ENCODE measurements around the gene GPBAR1. TPM values are rescaled to one million over a fixed set of nuclear protein-coding genes. Genes with fewer than 3 reads are reported as not detected.

GPBAR1 gene
- total and polyA plus RNA-seq, 2 of the 8 experiments (the other 6 are each of a cell fraction or from before 2014, with no cell fraction given) = 0.32 to 0.59 TPM

DNA sequence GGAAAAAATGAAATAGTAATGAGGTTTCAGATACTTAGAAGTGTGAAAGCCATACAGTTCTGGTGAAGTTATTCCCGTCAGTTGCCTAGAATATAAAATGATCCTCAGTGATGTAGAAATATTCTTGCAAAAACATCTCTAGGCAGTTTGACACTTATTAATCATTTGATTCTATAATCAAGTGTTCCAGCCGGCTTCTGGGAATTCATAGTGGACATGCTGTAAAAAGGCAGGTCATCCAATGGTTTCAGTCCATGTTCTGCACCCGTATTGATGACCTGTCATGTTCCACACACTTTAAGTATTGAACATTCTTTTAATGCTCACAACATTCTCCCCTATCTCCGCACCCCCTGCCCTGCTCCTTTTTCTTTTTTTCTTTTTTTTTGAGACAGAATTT lies 24.0 kb upstream of the GPBAR1 start:
- no peak overlapping the region for H3K4me2 ChIP-seq (ENCODE audit: insufficient read depth in 1 of 2, low read depth in 2 of 2, low read length in 2 of 2)
- 92% methylated on average over 4 of the region's 4 CpGs; no CpG with 5 or more reads in 1 of the 2 experiments for WGBS, 2 experiments (ENCODE audit: extremely low coverage in 1 of 2, insufficient coverage in 1 of 2, insufficient read length in 1 of 2, insufficient replicate concordance in 2 of 2, low coverage in 1 of 2, low lambda C conversion rate in 2 of 2, missing lambda C conversion rate in 1 of 2)
- H3K18ac ChIP-seq (ENCODE audit: extremely low read depth, low read length) = no peak overlapping the region
- no peak overlapping the region for H3K14ac ChIP-seq (ENCODE audit: insufficient read length)
- no peak overlapping the region for H3K23ac ChIP-seq (ENCODE audit: insufficient read length)
- no peaks in the 10 kb centered on the region for H3K4me1 ChIP-seq (replicated peaks in 1 of 4; ENCODE audit: control insufficient read depth in 3 of 4, insufficient read depth in 4 of 4, low read length in 3 of 4)
- ChIA-PET POLR2A (ENCODE audit: partially characterized antibody) (no interaction called here), CTCF (ENCODE audit: partially characterized antibody) (interaction anchor here (0.7 kb wide), 1 partner anchor 9 kb away, joined by 3 read pairs; no protein-coding TSS in a partner anchor)
- no peaks in the 10 kb centered on the region for H3K27me3 ChIP-seq (replicated peaks in 1 of 4; ENCODE audit: control insufficient read depth in 3 of 4, extremely low read depth in 1 of 4, insufficient read depth in 3 of 4, low read length in 3 of 4)
- H2AFZ ChIP-seq (ENCODE audit: low read length) = no peak overlapping the region
- H3K27ac ChIP-seq (ENCODE audit: low read depth, low read length) = no peak overlapping the region
- H2BK12ac ChIP-seq (ENCODE audit: low read depth, low read length) = no peak overlapping the region
- H4K5ac ChIP-seq (ENCODE audit: insufficient read length, low read depth, low read length) = no peak overlapping the region
- H3K23me2 ChIP-seq (ENCODE audit: low read depth, low read length) = no peaks in the 10 kb centered on the region
- H2AK5ac ChIP-seq (ENCODE audit: low read depth, low read length) = no peak overlapping the region
- H3K79me2 ChIP-seq (ENCODE audit: control insufficient read depth in 1 of 2, insufficient read depth in 2 of 2, low read length in 2 of 2) = no peaks in the 10 kb centered on the region
- no peak overlapping the region for H2BK15ac ChIP-seq (ENCODE audit: low read length)
- no peak overlapping the region for H3K4me3 ChIP-seq (ENCODE audit: extremely low read depth in 1 of 4, insufficient read depth in 2 of 4, low read depth in 3 of 4, low read length in 4 of 4)
- H2BK5ac ChIP-seq (ENCODE audit: low read depth, low read length) = no peak overlapping the region
- no peak overlapping the region for H2BK20ac ChIP-seq (ENCODE audit: low read length)
- H4K91ac ChIP-seq (replicated peaks; ENCODE audit: insufficient read length, low read length) = no peak overlapping the region
- H3K9ac ChIP-seq (replicated peaks in 1 of 4; ENCODE audit: extremely low read depth in 1 of 4, low read depth in 3 of 4, low read length in 3 of 4) = no peak overlapping the region
- no peak overlapping the region for H3K4ac ChIP-seq (replicated peaks; ENCODE audit: insufficient read length, low read depth, low read length)
- H2BK120ac ChIP-seq (replicated peaks; ENCODE audit: low read depth, low read length) = no peak overlapping the region
- no peak for FAIRE-seq
- DNase-seq (ENCODE audit: low read depth in 1 of 2, low spot score in 2 of 2) = no peak
- peaks cover 0 to 1% of the 10 kb centered on the region in 2 experiments for H4K20me1 ChIP-seq (replicated peaks in 1 of 2; ENCODE audit: control insufficient read depth in 1 of 2, insufficient read depth in 2 of 2, low read length in 2 of 2)
- no peaks in the 10 kb centered on the region for H3K79me1 ChIP-seq (ENCODE audit: low read depth, low read length)
- no peaks in the 10 kb centered on the region for H3K9me3 ChIP-seq (ENCODE audit: insufficient read depth in 2 of 2, low read depth in 1 of 2, low read length in 1 of 2)
- H3K36me3 ChIP-seq (ENCODE audit: control insufficient read depth in 2 of 4, insufficient read depth in 4 of 4, low read length in 3 of 4) = peaks cover 24 to 78% (median 60%) of the 10 kb centered on the region in 4 experiments; a peak in 7 of 8 replicates
- H3K56ac ChIP-seq (replicated peaks; ENCODE audit: insufficient read length, low read depth, low read length) = no peak overlapping the region
- H4K8ac ChIP-seq (ENCODE audit: extremely low read depth, insufficient read depth, low read length) = no peak overlapping the region
- TF ChIP-seq FOSL1 (IDR thresholded peaks at IDR 0.05; ENCODE audit: insufficient read depth, low read depth, low read length) (no peak), BACH1 (IDR thresholded peaks at IDR 0.05; ENCODE audit: low read length) (no peak), POU5F1 (IDR thresholded peaks at IDR 0.05; ENCODE audit: low read depth, low read length) (no peak), PHF8 (conservative IDR thresholded peaks at IDR 0.05; ENCODE audit: low read depth, low read length) (no peak), BCL11A (IDR thresholded peaks at IDR 0.05; ENCODE audit: low read depth in 2 of 2, low read length in 2 of 2) (no peak), POLR2A (IDR thresholded peaks at IDR 0.05; ENCODE audit: control extremely low read depth in 1 of 2, low read depth in 2 of 2, low read length in 2 of 2) (no peak), TCF12 (IDR thresholded peaks at IDR 0.05; ENCODE audit: low read depth, low read length) (no peak), ZNF274 (IDR thresholded peaks at IDR 0.05; ENCODE audit: borderline replicate concordance, extremely low read depth, low read length) (no peak), TBP (IDR thresholded peaks at IDR 0.05; ENCODE audit: low read depth, low read length) (no peak), KDM4A (IDR thresholded peaks at IDR 0.05; ENCODE audit: low read depth, low read length, severe bottlenecking) (no peak), TEAD4 (IDR thresholded peaks at IDR 0.05; ENCODE audit: low read depth, low read length) (no peak), SP4 (IDR thresholded peaks at IDR 0.05; ENCODE audit: low read length) (no peak), RBBP5 (IDR thresholded peaks at IDR 0.05; ENCODE audit: borderline replicate concordance, low read depth, low read length) (no peak), EZH2 (IDR thresholded peaks at IDR 0.05; ENCODE audit: low read depth, low read length, severe bottlenecking) (no peak), CHD2 (IDR thresholded peaks at IDR 0.05; ENCODE audit: low read length) (no peak), CBX5 (IDR thresholded peaks at IDR 0.05; ENCODE audit: low read depth, low read length) (no peak)
